SK-N-SH treated with all-trans-retinoic acid at 6 μM for 48 hours (cell line): Measurements from ENCODE around the gene GAREM1.

ENCODE experiments used
- ATAC-seq: fragments of 200-7000 bp; cut with Tn5 transposase; 3 replicates; pipeline ENCODE4 v1.9.1; 2020; ENCODE audit warnings: mild to moderate bottlenecking, moderate library complexity
- ARNTL ChIP-seq: fragments of 450-650 bp; formaldehyde crosslinking; IDR thresholded peaks from 2 replicates; pipeline ENCODE4 v1.5.0; 2020; ENCODE audit warnings: low read depth, mild to moderate bottlenecking, moderate library complexity, borderline replicate concordance
- BACH2 ChIP-seq: fragments of 250-450 bp; sonication (Bioruptor Pico); IDR thresholded peaks from 2 replicates; pipeline ENCODE4 v1.9.0; 2021; ENCODE audit warnings: mild to moderate bottlenecking, borderline replicate concordance
- CSDC2 ChIP-seq: fragments of 250-450 bp; sonication (Bioruptor Pico); IDR thresholded peaks from 2 replicates; pipeline ENCODE4 v1.5.0; 2020; ENCODE audit warnings: mild to moderate bottlenecking, moderate library complexity
- CSRNP3 ChIP-seq: fragments of 250-450 bp; sonication (Bioruptor Pico); IDR thresholded peaks from 2 replicates; pipeline ENCODE4 v1.5.1; 2021; ENCODE audit warnings: mild to moderate bottlenecking, moderate library complexity
- ESRRG ChIP-seq: fragments of 250-450 bp; sonication (Bioruptor Pico); IDR thresholded peaks from 2 replicates; pipeline ENCODE4 v1.6.1; 2021; ENCODE audit warnings: mild to moderate bottlenecking
- GLIS3 ChIP-seq: fragments of 250-450 bp; sonication (Bioruptor Pico); IDR thresholded peaks from 2 replicates; pipeline ENCODE4 v1.5.0; 2020; ENCODE audit warnings: mild to moderate bottlenecking, moderate library complexity
- PATZ1 ChIP-seq: fragments of 250-450 bp; sonication (Bioruptor Pico); IDR thresholded peaks from 2 replicates; pipeline ENCODE4 v1.8.0; 2020; ENCODE audit warnings: mild to moderate bottlenecking, moderate library complexity, borderline replicate concordance
- POU6F1 ChIP-seq: fragments of 250-450 bp; sonication (Bioruptor Pico); IDR thresholded peaks from 2 replicates; pipeline ENCODE4 v1.8.0; 2021; ENCODE audit warnings: low read depth, mild to moderate bottlenecking, moderate library complexity, borderline replicate concordance
- PPARA ChIP-seq: fragments of 250-450 bp; sonication (Bioruptor Pico); IDR thresholded peaks from 2 replicates; pipeline ENCODE4 v1.5.0; 2020; ENCODE audit warnings: mild to moderate bottlenecking, borderline replicate concordance
- RARB ChIP-seq: fragments of 250-450 bp; sonication (Bioruptor Pico); IDR thresholded peaks from 2 replicates; pipeline ENCODE4 v1.8.0; 2021; ENCODE audit warnings: mild to moderate bottlenecking, moderate library complexity
- SNAI2 ChIP-seq: fragments of 250-450 bp; sonication (Bioruptor Pico); IDR thresholded peaks from 2 replicates; pipeline ENCODE4 v1.5.0; 2020; ENCODE audit warnings: mild to moderate bottlenecking, moderate library complexity
- TCF4 ChIP-seq: fragments of 250-450 bp; sonication (Bioruptor Pico); IDR thresholded peaks from 2 replicates; pipeline ENCODE4 v1.8.0; 2021; ENCODE audit warnings: mild to moderate bottlenecking, moderate library complexity, borderline replicate concordance
- TOX ChIP-seq: fragments of 250-450 bp; sonication (Bioruptor Pico); IDR thresholded peaks from 2 replicates; pipeline ENCODE4 v1.8.0; 2021; ENCODE audit warnings: mild to moderate bottlenecking, moderate library complexity, borderline replicate concordance
- TSHZ2 ChIP-seq: fragments of 250-450 bp; sonication (Bioruptor Pico); IDR thresholded peaks from 2 replicates; pipeline ENCODE4 v1.5.0; 2020; ENCODE audit warnings: mild to moderate bottlenecking, moderate library complexity
- ZC3H10 ChIP-seq: fragments of 250-450 bp; sonication (Bioruptor Pico); IDR thresholded peaks from 2 replicates; pipeline ENCODE4 v1.5.1; 2021; ENCODE audit warnings: mild to moderate bottlenecking, moderate library complexity
- ZFP3 ChIP-seq: fragments of 250-450 bp; sonication (Bioruptor Pico); IDR thresholded peaks from 2 replicates; pipeline ENCODE4 v1.5.0; 2020; ENCODE audit warnings: mild to moderate bottlenecking, moderate library complexity
- ZFP30 ChIP-seq: fragments of 450-650 bp; formaldehyde crosslinking; IDR thresholded peaks from 2 replicates; pipeline ENCODE4 v1.5.0; 2022; ENCODE audit warnings: mild to moderate bottlenecking, moderate library complexity
- ZNF565 ChIP-seq: fragments of 450-650 bp; formaldehyde crosslinking; conservative IDR thresholded peaks from 2 replicates; pipeline ENCODE4 v1.5.0; 2020; ENCODE audit warnings: low read depth, mild to moderate bottlenecking, moderate library complexity
- ZNF70 ChIP-seq: fragments of 450-650 bp; formaldehyde crosslinking; IDR thresholded peaks from 2 replicates; pipeline ENCODE4 v1.5.0; 2020; ENCODE audit warnings: mild to moderate bottlenecking, moderate library complexity
- ZNF8 ChIP-seq: fragments of 450-650 bp; formaldehyde crosslinking; IDR thresholded peaks from 2 replicates; pipeline ENCODE4 v1.5.0; 2020; ENCODE audit warnings: mild to moderate bottlenecking, moderate library complexity

GAREM1 gene

GRCh38 chr18:32450874-32451273 lies 19.8 kb downstream of the GAREM1 start:
- no peak for TF ChIP-seq SNAI2 (CRISPR knock-in tag)
- TF ChIP-seq ESRRG (CRISPR knock-in tag), result no peak
- TF ChIP-seq CSRNP3, result no peak
- TF ChIP-seq TOX (CRISPR knock-in tag), result no peak
- no peak for TF ChIP-seq BACH2 (CRISPR knock-in tag)
- no peak for TF ChIP-seq ARNTL (CRISPR knock-in tag)
- TF ChIP-seq GLIS3 (CRISPR knock-in tag), result no peak
- no peak for TF ChIP-seq ZNF565 (CRISPR knock-in tag)
- no peak for TF ChIP-seq ZNF70
- no peak for TF ChIP-seq ZNF8 (CRISPR knock-in tag)
- no peak for TF ChIP-seq PATZ1 (CRISPR knock-in tag)
- no peak for TF ChIP-seq TCF4 (CRISPR knock-in tag)
- TF ChIP-seq PPARA (CRISPR knock-in tag), result no peak
- TF ChIP-seq RARB (CRISPR knock-in tag), result no peak
- TF ChIP-seq CSDC2 (CRISPR knock-in tag), result no peak
- TF ChIP-seq ZC3H10 (CRISPR knock-in tag), result no peak
- no peak for ATAC-seq

- TF ChIP-seq PPARA (CRISPR knock-in tag) (no peak), PATZ1 (CRISPR knock-in tag) (no peak), ZFP30 (CRISPR knock-in tag) (no peak), ZNF70 (no peak), POU6F1 (CRISPR knock-in tag) (no peak)
- TF ChIP-seq, all 23 proteins: peak for 0
- no peak for ATAC-seq
These were observed 20.5 kb downstream of the GAREM1 start for GRCh38 chr18:32450026-32450691.

- TF ChIP-seq PATZ1 (CRISPR knock-in tag) (no peak), CSDC2 (CRISPR knock-in tag) (no peak), TCF4 (CRISPR knock-in tag) (no peak), TSHZ2 (CRISPR knock-in tag) (no peak), RARB (CRISPR knock-in tag) (no peak), GLIS3 (CRISPR knock-in tag) (no peak), PPARA (CRISPR knock-in tag) (no peak), ZNF8 (CRISPR knock-in tag) (no peak), ZFP3 (no peak), TOX (CRISPR knock-in tag) (no peak), POU6F1 (CRISPR knock-in tag) (no peak), SNAI2 (CRISPR knock-in tag) (no peak)
- no peak for ATAC-seq
These were observed 23.9 kb downstream of the GAREM1 start for GRCh38 chr18:32446780-32447179.
